Measurements from ENCODE around the gene TMEM238.

DNA sequence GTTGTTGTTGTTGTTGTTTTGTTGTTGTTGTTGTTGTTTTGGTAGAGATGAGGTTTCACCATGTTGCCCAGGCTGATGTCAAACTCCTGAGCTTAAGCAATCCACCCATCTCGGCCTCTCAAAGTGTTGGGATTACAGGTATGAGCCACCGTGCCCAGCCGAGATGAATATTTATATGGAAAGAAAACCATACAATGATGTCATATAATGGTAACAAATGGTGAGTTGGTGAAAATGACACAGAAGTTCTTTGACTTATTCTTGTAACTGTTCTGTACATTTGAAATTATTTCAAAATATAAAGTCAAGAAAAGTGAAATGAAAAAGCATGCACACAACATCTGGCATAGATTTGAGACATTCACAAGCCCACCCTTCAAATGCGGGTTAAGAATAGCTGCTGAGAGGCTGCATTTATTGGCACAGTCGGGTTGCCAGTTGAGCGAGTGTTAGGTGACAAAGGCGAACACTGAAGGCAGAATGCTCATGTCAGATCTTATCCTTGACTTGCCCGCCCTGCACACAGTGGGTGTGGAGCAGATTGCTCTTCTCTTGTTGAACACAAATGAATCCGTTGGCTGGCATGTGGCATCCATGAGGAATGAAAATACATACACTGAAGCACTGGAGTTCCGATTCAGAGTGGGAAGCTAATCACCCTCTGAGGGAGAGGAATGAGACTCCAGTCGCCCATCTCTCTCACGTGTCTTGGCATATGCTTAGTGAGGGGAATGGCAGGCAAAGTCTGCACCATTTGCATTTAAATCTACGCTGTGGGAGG, 39.3 kb upstream of the TMEM238 start:
- TF ChIP-seq, protein P1, sequence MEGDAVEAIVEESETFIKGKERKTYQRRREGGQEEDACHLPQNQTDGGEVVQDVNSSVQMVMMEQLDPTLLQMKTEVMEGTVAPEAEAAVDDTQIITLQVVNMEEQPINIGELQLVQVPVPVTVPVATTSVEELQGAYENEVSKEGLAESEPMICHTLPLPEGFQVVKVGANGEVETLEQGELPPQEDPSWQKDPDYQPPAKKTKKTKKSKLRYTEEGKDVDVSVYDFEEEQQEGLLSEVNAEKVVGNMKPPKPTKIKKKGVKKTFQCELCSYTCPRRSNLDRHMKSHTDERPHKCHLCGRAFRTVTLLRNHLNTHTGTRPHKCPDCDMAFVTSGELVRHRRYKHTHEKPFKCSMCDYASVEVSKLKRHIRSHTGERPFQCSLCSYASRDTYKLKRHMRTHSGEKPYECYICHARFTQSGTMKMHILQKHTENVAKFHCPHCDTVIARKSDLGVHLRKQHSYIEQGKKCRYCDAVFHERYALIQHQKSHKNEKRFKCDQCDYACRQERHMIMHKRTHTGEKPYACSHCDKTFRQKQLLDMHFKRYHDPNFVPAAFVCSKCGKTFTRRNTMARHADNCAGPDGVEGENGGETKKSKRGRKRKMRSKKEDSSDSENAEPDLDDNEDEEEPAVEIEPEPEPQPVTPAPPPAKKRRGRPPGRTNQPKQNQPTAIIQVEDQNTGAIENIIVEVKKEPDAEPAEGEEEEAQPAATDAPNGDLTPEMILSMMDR (IDR thresholded peaks at IDR 0.05 in 2 of 3, conservative IDR thresholded peaks at IDR 0.05 in 1 of 3; ENCODE audit: insufficient read depth in 2 of 3, low read depth in 1 of 3, low read length in 3 of 3), result no peak
- no peak for TF ChIP-seq SIN3A (IDR thresholded peaks at IDR 0.05; ENCODE audit: borderline replicate concordance in 2 of 2, control insufficient read depth in 1 of 2, low read depth in 2 of 2, low read length in 2 of 2)
- TF ChIP-seq CEBPG (CRISPR knock-in tag; IDR thresholded peaks at IDR 0.05), result no peak
- no peak for TF ChIP-seq CEBPG (tag; conservative IDR thresholded peaks at IDR 0.05 in 1 of 2, IDR thresholded peaks at IDR 0.05 in 1 of 2)
- TF ChIP-seq POLR2AphosphoS5 (IDR thresholded peaks at IDR 0.05; ENCODE audit: control insufficient read depth, insufficient read depth, low read depth, low read length), result no peak
- TF ChIP-seq RCOR1 (IDR thresholded peaks at IDR 0.05; ENCODE audit: borderline replicate concordance in 1 of 2, low read depth in 2 of 2, low read length in 2 of 2), result no peak
- no peak for TF ChIP-seq ZNF23 (CRISPR knock-in tag; IDR thresholded peaks at IDR 0.05)
- TF ChIP-seq, protein P2, sequence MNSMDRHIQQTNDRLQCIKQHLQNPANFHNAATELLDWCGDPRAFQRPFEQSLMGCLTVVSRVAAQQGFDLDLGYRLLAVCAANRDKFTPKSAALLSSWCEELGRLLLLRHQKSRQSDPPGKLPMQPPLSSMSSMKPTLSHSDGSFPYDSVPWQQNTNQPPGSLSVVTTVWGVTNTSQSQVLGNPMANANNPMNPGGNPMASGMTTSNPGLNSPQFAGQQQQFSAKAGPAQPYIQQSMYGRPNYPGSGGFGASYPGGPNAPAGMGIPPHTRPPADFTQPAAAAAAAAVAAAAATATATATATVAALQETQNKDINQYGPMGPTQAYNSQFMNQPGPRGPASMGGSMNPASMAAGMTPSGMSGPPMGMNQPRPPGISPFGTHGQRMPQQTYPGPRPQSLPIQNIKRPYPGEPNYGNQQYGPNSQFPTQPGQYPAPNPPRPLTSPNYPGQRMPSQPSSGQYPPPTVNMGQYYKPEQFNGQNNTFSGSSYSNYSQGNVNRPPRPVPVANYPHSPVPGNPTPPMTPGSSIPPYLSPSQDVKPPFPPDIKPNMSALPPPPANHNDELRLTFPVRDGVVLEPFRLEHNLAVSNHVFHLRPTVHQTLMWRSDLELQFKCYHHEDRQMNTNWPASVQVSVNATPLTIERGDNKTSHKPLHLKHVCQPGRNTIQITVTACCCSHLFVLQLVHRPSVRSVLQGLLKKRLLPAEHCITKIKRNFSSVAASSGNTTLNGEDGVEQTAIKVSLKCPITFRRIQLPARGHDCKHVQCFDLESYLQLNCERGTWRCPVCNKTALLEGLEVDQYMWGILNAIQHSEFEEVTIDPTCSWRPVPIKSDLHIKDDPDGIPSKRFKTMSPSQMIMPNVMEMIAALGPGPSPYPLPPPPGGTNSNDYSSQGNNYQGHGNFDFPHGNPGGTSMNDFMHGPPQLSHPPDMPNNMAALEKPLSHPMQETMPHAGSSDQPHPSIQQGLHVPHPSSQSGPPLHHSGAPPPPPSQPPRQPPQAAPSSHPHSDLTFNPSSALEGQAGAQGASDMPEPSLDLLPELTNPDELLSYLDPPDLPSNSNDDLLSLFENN (IDR thresholded peaks at IDR 0.05; ENCODE audit: low read depth in 2 of 2, low read length in 2 of 2), result no peak
- TF ChIP-seq ZNF384 (IDR thresholded peaks at IDR 0.05; ENCODE audit: low read depth, low read length), result no peak
- no peak for TF ChIP-seq SMARCC2 (IDR thresholded peaks at IDR 0.05; ENCODE audit: low read depth)
- no peak for TF ChIP-seq CHD1 (IDR thresholded peaks at IDR 0.05; ENCODE audit: low read length)
- TF ChIP-seq ZBTB26 (CRISPR knock-in tag; IDR thresholded peaks at IDR 0.05), result no peak

Measured in K562 (cell line).